ENCODE results near the gene C6orf120. TPM values are rescaled to one million over a fixed set of nuclear protein-coding genes. Genes with fewer than 3 reads are reported as not detected.

The C6orf120 gene
- polyA plus RNA-seq, 3 donors = 8.3 to 31.4 (median 28.5) TPM

- Histone ChIP-seq H3K36me3 (replicated peaks in 1 of 2; ENCODE audit: control insufficient read depth in 1 of 2, insufficient read depth in 2 of 2, low read length in 2 of 2) (no peaks in the 10 kb centered on the region), H4K20me1 (ENCODE audit: insufficient read depth, low read length) (no peaks in the 10 kb centered on the region), H3K9me3 (replicated peaks in 1 of 2; ENCODE audit: control insufficient read depth in 1 of 2, insufficient read depth in 1 of 2, low read length in 2 of 2) (no peaks in the 10 kb centered on the region), H2AFZ (ENCODE audit: insufficient read depth, low read depth, low read length, poor library complexity, severe bottlenecking) (no peak overlapping the region), H3K27ac (ENCODE audit: low read depth in 1 of 2, low read length in 2 of 2) (no peak overlapping the region), H3K27me3 (ENCODE audit: control insufficient read depth in 2 of 2, insufficient read depth in 2 of 2, low read length in 2 of 2) (no peaks in the 10 kb centered on the region), H3K4me2 (replicated peaks; ENCODE audit: extremely low read depth, low read length, poor library complexity, severe bottlenecking) (no peak overlapping the region), H3K4me1 (ENCODE audit: control insufficient read depth in 1 of 2, insufficient read depth in 2 of 2, low read length in 2 of 2) (no peaks in the 10 kb centered on the region), H3K9ac (ENCODE audit: insufficient read depth, low read length, poor library complexity, severe bottlenecking) (no peak overlapping the region), H3K79me2 (ENCODE audit: insufficient read depth, low read length) (no peaks in the 10 kb centered on the region), H3K4me3 (replicated peaks in 1 of 3; ENCODE audit: low read depth in 2 of 3, low read length in 3 of 3) (no peak overlapping the region)
- intact Hi-C loops (cut with micrococcal nuclease) = no loop called here
- Mint-ChIP-seq H3K4me1 (no peaks in the 10 kb centered on the region), H3K27me3 (ENCODE audit: low read depth in 3 of 3) (peaks cover 9 to 12% (median 9%) of the 10 kb centered on the region in 3 donors), H3K9me3 (peaks cover 0 to 3% (median 0%) of the 10 kb centered on the region in 7 donors), H3K4me3 (no peak overlapping the region), H3K36me3 (no peaks in the 10 kb centered on the region), H3K27ac (no peak overlapping the region)
- no peak for TF ChIP-seq CTCF (IDR thresholded peaks at IDR 0.05)
- WGBS (ENCODE audit: insufficient coverage) = no CpG with 5 or more reads among the region's 9 CpGs
- no peak for DNase-seq
Measured at GRCh38 chr6:169738204-169738975, 36.5 kb downstream of the C6orf120 start.

GRCh38 chr6:169738976-169739529 is 37.1 kb downstream of the C6orf120 start:
- H3K36me3 ChIP-seq (replicated peaks in 1 of 2; ENCODE audit: control insufficient read depth in 1 of 2, insufficient read depth in 2 of 2, low read length in 2 of 2) = no peaks in the 10 kb centered on the region
- Mint-ChIP-seq H3K27ac (no peak overlapping the region), H3K36me3 (no peaks in the 10 kb centered on the region), H3K4me1 (no peaks in the 10 kb centered on the region), H3K27me3 (ENCODE audit: low read depth in 3 of 3) (peaks cover 6 to 10% (median 9%) of the 10 kb centered on the region in 3 donors), H3K9me3 (peaks cover 0 to 3% (median 0%) of the 10 kb centered on the region in 7 donors), H3K4me3 (no peak overlapping the region)
- no peak overlapping the region for H3K4me2 ChIP-seq (replicated peaks; ENCODE audit: extremely low read depth, low read length, poor library complexity, severe bottlenecking)
- intact Hi-C loops (cut with micrococcal nuclease) = no loop called here
- no peaks in the 10 kb centered on the region for H3K4me1 ChIP-seq (ENCODE audit: control insufficient read depth in 1 of 2, insufficient read depth in 2 of 2, low read length in 2 of 2)
- H2AFZ ChIP-seq (ENCODE audit: insufficient read depth, low read depth, low read length, poor library complexity, severe bottlenecking) = no peak overlapping the region
- no peak overlapping the region for H3K9ac ChIP-seq (ENCODE audit: insufficient read depth, low read length, poor library complexity, severe bottlenecking)
- no peak for DNase-seq
- H3K79me2 ChIP-seq (ENCODE audit: insufficient read depth, low read length) = no peaks in the 10 kb centered on the region
- no peaks in the 10 kb centered on the region for H4K20me1 ChIP-seq (ENCODE audit: insufficient read depth, low read length)
- no peaks in the 10 kb centered on the region for H3K9me3 ChIP-seq (replicated peaks in 1 of 2; ENCODE audit: control insufficient read depth in 1 of 2, insufficient read depth in 1 of 2, low read length in 2 of 2)
- no peaks in the 10 kb centered on the region for H3K27me3 ChIP-seq (ENCODE audit: control insufficient read depth in 2 of 2, insufficient read depth in 2 of 2, low read length in 2 of 2)
- WGBS (ENCODE audit: insufficient coverage) = no CpG with 5 or more reads among the region's 2 CpGs
- H3K4me3 ChIP-seq (replicated peaks in 1 of 3; ENCODE audit: low read depth in 2 of 3, low read length in 3 of 3) = no peak overlapping the region
- no peak for TF ChIP-seq CTCF (IDR thresholded peaks at IDR 0.05)
- H3K27ac ChIP-seq (ENCODE audit: low read depth in 1 of 2, low read length in 2 of 2) = no peak overlapping the region

All from CD14-positive monocyte (primary cell).